Tibial nerve (tissue), 4 donors: ENCODE results near the gene CDC42BPG. TPM values are rescaled to one million over a fixed set of nuclear protein-coding genes. Genes with fewer than 3 reads are reported as not detected.

Experiments used
- DNase-seq, 2 donors: peaks; one replicate each; pipeline ENCODE4 v3.0.0-alpha.2; 2019; ENCODE audit warnings: low spot score in 2 of 2
- H3K27ac ChIP-seq, 4 donors: fragments of 200-600 bp; sonication (generic) in 3 of 4; one replicate each; pipeline ENCODE4 v1.5.1; 2017 to 2019; ENCODE audit warnings: mild to moderate bottlenecking in 1 of 4
- H3K27me3 ChIP-seq, 2 donors: fragments of 200-600 bp; sonication (generic) in 1 of 2; one replicate each; pipeline versions ENCODE4 v1.5.1 to v1.6.0; 2017 to 2019
- H3K36me3 ChIP-seq, 3 donors: fragments of 200-600 bp; sonication (generic); one replicate each; pipeline ENCODE4 v1.5.1; 2018 to 2019
- H3K4me1 ChIP-seq, 4 donors: fragments of 200-600 bp; sonication (generic) in 3 of 4; one replicate each; pipeline ENCODE4 v1.5.1; 2017 to 2019
- H3K4me3 ChIP-seq, 4 donors: fragments of 200-600 bp; sonication (generic) in 3 of 4; one replicate each; pipeline ENCODE4 v1.5.1; 2017 to 2019; ENCODE audit warnings: mild to moderate bottlenecking in 1 of 4, moderate library complexity in 1 of 4
- H3K9me3 ChIP-seq, 4 donors: fragments of 200-600 bp; sonication (generic) in 3 of 4; one replicate each; pipeline ENCODE4 v1.5.1; 2017 to 2019
- CTCF ChIP-seq, 5 experiments: fragments of 200-600 bp in 3 of 5; fragments of 450-650 bp in 2 of 5; sonication (generic) in 3 of 5; IDR thresholded peaks; one replicate each; pipeline ENCODE4 v1.5.1; 2016 to 2019; ENCODE audit warnings: antibody characterized with exemption in 5 of 5, mild to moderate bottlenecking in 3 of 5, moderate library complexity in 2 of 5
- EP300 ChIP-seq, 2 donors: sonication (generic); formaldehyde crosslinking; IDR thresholded peaks; one replicate each; pipeline ENCODE4 v1.6.1; 2017; ENCODE audit warnings: antibody characterized with exemption in 2 of 2, mild to moderate bottlenecking in 1 of 2
- POLR2A ChIP-seq, 2 donors: fragments of 450-650 bp; IDR thresholded peaks; one replicate each; pipeline ENCODE4 v1.6.1; 2017; ENCODE audit warnings: antibody characterized with exemption in 2 of 2, mild to moderate bottlenecking in 2 of 2, moderate library complexity in 2 of 2
- WGBS, 2 donors: methylation state at CpG; one replicate each; pipeline ENCODE4 v1.1.5; 2018; 5-methylcytosine and 5-hydroxymethylcytosine counted together
- total RNA-seq, 4 donors: library from RNA; depleted of rRNA; stranded (reverse); fragments of >200 nt; gene quantifications; one replicate each; pipeline ENCODE4 v1.1.0, GENCODE V29; 2016

The CDC42BPG gene
- under 1 TPM in 3 of 4 donors, not detected in 1; under 0.01 to 0.30 (median 0.21) TPM for total RNA-seq

- H3K9me3 ChIP-seq: no peaks in the 10 kb centered on the region
Measured at GRCh38 chr11:64844330-64845128, at the start of gene CDC42BPG. Gene CDC42BPG (minus strand): TSS chr11:64844653. CDS start chr11:64844569, 84 bp downstream.

GRCh38 chr11:64893194-64894069 lies 49.0 kb upstream of the CDC42BPG start:
- no peaks in the 10 kb centered on the region for H3K9me3 ChIP-seq
- peaks cover 0 to 40% (median 3%) of the 10 kb centered on the region in 3 donors for H3K36me3 ChIP-seq
- TF ChIP-seq POLR2A (IDR thresholded peaks at IDR 0.05) (no peak), CTCF (IDR thresholded peaks at IDR 0.05) (peak in 1 of 5 experiments; percentile 16), EP300 (IDR thresholded peaks at IDR 0.05) (no peak)
- H3K27me3 ChIP-seq: no peaks in the 10 kb centered on the region
- H3K4me3 ChIP-seq: peak overlapping the region in 1 of 4 donors; percentile 26
- 70 to 81% methylated on average over 4 to 21 of the region's 25 CpGs for WGBS, 2 donors
- peak overlapping the region in 2 of 4 donors; percentile 38 to 74 for H3K27ac ChIP-seq
- peaks cover 0 to 11% (median under 1%) of the 10 kb centered on the region in 4 donors for H3K4me1 ChIP-seq
- DNase-seq: no peak

More at GRCh38 chr11:64844330-64845128, at the start of gene CDC42BPG:
- Histone ChIP-seq H3K27me3 (no peaks in the 10 kb centered on the region), H3K4me3 (peak within 1 kb of the TSS in 3 of 4 donors; percentile 26 to 54 (median 48)), H3K27ac (peak within 1 kb of the TSS in 2 of 4 donors; percentile 55 to 84), H3K36me3 (no peaks in the 10 kb centered on the region), H3K4me1 (peaks cover 0 to 30% (median 9%) of the 10 kb centered on the region in 4 donors)
- no peak for DNase-seq
- TF ChIP-seq EP300 (IDR thresholded peaks at IDR 0.05) (no peak), POLR2A (IDR thresholded peaks at IDR 0.05) (no peak), CTCF (IDR thresholded peaks at IDR 0.05) (peak; percentile 63 to 78 (median 75))
- WGBS, 2 donors: 2 to 6% methylated on average over 31 to 39 of the region's 96 CpGs

- Histone ChIP-seq H3K36me3 (peaks cover 0 to 34% (median 0%) of the 10 kb centered on the region in 3 donors), H3K4me3 (peak overlapping the region in 1 of 4 donors; percentile 26), H3K27ac (peak overlapping the region in 1 of 4 donors; percentile 74), H3K27me3 (no peaks in the 10 kb centered on the region), H3K9me3 (no peaks in the 10 kb centered on the region), H3K4me1 (peaks cover 0 to 17% (median 4%) of the 10 kb centered on the region in 4 donors)
- TF ChIP-seq POLR2A (IDR thresholded peaks at IDR 0.05): no peak
- TF ChIP-seq EP300 (IDR thresholded peaks at IDR 0.05): no peak
- TF ChIP-seq CTCF (IDR thresholded peaks at IDR 0.05): no peak
- DNase-seq: no peak
- WGBS, 2 donors: 68 to 80% methylated on average over 4 to 6 of the region's 10 CpGs
Measured at GRCh38 chr11:64892838-64893193, 48.4 kb upstream of the CDC42BPG start.

- Histone ChIP-seq H3K27me3 (no peaks in the 10 kb centered on the region), H3K9me3 (no peaks in the 10 kb centered on the region), H3K27ac (peak overlapping the region in 1 of 4 donors; percentile 74), H3K4me1 (peaks cover 0 to 21% (median 6%) of the 10 kb centered on the region in 4 donors), H3K36me3 (peaks cover 0 to 30% (median 0%) of the 10 kb centered on the region in 3 donors), H3K4me3 (peak overlapping the region in 1 of 4 donors; percentile 26)
- no peak for DNase-seq
- no peak for TF ChIP-seq POLR2A (IDR thresholded peaks at IDR 0.05)
- TF ChIP-seq CTCF (IDR thresholded peaks at IDR 0.05): no peak
- no peak for TF ChIP-seq EP300 (IDR thresholded peaks at IDR 0.05)
- WGBS, 2 donors: 70 to 76% methylated on average over 9 to 11 of the region's 11 CpGs
Measured at GRCh38 chr11:64892411-64892831, 48.0 kb upstream of the CDC42BPG start.
